ENCODE data around the gene NAPA.

Gene NAPA

DNA sequence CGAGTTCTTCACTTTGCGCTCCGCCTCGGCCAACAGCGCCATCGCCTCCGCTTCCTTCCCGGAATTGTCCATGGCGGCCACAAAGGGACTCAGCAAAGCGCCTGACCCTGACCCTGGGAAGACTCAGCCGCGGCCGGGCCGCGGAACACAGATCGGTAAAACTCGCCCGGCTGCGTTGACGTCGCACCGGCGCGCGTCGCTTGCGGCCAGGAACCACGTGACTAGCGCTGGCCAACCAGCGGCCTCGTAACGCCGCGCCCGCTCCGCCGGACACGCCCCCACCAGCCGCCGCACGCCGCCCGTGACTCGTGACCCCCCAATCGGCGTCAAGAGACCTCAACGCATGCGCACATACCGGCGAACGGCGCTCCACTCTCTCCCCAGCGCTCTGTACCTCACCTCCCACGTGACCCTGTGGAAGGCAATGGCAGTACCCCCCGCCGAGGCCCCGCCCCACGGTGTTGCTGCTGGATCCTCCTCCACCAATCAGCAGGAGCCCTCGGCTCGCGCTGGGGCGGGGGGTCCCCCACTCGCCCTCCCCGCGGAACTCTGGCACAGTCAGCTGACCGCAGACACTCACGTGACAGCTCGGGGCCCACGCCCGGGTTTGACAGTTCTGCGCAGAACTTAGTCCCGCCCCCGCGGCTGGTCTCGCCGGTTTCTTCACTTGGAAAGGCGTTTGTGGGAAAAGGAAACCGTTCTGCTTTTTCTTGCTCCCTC is at the start of gene NAPA:
Gene NAPA, minus strand, starts transcription at position 195 of the 720 bp plus-strand sequence. Its CDS starts 123 bp downstream, at position 72.
- peak; percentile 100 for DNase-seq

DNA sequence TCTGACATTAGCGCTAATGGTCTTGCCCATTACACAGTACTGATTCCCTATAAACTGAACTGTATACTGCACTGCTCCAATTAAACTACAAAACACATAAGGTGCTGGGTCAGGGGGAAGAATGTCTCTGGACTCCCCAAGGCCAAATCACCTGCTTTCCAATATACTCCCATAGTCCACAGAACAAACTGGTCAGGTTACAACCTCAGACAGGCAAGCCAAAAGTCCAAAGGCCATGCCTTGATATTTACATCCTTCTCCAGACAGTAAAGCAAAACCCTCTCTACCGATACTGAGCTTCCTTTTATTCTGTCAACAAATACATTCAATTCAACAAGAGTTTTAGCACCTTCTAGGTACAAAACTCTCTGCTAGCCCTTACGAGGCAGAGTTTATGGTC is 49.2 kb upstream of the NAPA start:
- DNase-seq = no peak

DNA sequence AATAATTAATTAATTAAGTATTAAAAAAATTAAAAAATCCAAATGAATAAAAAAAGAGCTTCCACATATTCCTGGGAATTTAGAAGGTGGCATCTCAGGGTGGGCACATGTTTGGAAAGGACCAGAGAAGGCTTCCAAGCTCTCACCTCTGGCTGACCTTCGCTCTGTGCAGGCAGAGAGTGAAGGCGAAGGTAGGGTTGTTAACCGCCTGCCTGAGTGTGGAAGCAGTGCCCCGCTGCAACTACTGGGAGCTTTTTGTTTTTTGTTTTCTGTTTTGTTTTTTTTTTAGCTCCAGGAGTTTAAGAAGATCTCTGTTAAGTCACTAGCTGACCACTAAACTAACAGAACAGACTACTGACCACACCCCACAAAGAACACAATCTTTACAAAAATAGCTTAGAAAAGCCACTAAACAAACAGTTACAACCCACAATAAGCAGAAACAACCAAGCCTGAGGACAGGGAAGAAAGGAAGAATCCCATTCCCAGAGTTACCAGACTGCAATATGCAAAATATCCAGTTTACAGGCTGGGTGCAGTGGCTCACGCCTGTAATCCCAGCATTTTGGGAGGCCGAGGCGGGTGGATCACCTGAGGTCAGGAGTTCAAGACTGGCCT is 46.7 kb upstream of the NAPA start:
- no peak for DNase-seq

DNA sequence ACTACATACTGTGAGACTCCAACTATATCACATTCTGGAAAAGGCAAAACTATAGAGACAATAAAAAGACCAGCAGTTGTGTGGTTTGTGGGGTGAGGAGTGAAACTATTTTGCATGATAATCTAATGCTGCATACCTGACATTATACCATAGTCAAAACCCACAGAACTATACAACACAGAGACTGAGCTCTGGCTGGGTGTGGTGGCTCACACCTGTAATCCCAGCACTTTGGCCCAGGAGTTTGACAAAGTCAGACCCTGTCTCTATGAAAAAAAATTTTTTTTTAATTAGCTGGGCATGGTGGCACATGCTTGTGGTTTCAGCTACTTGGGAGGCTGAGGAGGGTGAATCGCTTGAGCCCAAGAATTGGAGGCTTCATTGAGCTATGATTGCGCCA is 46.1 kb upstream of the NAPA start:
- DNase-seq = no peak

DNA sequence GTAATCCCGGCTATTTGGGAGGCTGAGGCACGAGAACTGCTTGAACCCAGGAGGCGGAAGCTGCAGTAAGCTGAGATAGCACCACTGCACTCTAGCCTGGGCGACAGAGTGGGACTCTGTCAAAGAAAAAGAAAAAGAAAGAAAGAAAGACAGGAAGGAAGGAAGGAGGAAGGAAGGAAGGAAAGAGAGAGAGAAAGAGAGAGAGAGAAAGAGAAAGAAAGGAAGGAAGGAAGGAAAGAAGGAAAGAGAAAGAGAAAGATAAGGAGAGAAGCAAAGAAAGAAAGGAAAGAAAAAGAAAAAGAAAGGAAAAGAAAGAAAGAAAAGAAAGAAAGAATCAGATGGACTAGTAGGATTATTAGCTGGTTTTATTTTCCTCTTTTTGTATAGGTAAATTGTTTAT is 35.3 kb upstream of the NAPA start:
- no peak for DNase-seq

DNA sequence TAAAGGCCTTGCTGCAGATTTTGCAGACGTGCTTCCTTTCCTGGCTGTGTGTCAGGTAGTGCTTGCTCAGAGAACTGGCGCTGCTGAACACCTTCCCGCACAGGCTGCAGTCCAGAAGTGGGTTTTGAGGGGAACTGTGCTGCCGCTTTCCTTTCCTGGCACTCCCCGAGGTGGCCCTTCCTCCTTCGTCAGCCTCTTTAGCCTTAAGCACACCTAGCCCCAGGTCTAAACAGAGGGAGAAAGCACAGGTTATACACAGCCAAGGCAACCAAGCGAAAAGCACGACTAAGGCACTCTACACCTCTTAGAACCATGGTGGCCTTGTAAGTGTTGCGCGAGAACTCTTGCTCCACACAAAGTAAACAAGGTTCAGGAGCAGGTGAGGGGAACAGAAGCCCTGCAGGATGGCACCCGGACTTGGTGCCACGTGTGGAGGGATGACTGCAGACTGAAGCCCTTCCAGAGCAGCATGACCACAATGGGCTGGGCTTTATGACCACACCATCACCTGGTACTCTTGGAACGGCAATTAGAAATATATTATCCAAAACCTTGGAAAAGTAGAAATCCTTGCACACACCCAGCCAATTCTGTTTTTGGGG is 34.5 kb upstream of the NAPA start:
- DNase-seq = no peak

DNA sequence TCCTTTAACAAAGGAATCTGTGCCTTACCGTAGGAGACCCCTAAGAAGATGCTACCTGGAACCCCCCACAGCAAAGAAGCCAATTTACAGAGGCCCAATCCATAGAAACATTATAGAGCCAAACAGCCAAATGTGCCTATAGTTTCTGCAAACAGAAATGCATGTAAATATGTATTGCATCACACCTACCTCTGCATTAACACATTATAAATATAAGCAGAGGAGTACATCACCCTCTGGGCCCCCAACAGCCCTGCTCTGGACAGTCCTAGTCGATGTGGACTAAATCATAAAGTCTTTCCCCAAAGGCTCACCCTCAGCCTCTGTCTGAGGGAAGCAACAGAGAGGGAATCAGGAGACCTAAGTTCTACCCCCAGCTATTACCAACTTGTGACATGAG is 32.3 kb upstream of the NAPA start:
- DNase-seq = no peak

DNA sequence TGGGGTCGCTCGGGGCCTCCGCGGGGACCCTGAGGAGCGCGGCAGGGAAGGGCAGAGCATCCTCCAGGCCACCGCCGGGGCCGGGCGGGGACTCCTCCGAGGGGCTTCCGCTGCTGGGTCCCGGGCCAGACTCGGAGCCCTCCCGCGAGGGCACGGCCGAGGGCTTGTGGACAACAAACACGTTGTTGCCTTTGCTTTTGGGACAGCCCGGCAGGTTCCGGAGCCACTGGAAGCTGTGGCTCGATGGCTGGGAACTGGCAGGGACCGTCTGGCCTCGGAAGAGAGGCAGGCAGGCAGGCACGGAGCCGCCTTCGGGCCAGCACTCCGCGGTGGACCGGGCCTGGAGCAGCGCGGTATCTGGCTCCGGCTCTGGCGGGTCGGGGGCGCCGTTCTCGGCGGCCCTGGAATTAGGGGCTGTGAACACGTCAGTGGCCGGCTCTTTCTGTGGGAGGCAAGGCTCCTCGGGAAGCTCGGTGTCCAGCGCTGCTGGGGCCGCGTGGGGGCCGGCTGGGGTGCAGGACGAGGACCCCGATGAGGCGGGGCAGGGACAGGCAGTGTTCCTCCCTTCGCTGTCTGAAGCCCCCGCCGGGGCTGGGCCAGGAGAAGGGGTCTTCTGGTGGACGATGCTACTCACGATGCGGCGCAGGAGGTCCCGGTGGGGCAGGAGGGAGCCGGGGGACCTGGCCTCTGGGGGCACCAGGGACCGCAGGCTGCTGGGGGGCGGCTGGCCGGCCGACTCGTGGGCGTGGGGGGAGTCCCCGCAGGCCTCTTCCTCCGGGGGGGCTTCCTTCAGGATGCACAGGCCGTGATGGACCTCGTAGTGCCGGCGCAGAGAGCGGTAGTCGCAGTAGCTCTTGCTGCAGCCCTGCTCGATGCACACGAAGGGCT is 30.4 kb upstream of the NAPA start:
- no peak for DNase-seq

DNA sequence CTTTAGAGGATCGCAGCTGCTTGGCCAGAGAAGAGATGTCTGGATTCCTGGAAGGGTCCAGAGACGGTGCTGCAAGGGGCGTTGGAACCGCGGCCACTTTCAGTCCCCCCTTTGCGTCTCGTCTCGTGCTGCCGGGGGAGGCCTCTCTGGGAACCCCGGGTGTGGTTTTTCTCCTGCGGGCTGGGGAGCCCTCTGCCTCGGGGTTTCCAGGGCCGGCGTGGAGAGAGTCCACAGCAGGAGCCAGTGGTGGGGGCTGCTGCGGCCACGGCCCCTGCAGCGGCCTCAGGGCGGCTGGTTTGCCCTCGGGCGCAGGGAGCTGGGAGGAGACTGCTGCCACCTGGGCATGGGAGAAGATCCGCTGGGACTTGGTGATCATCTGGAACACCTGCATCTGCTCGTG is 29.6 kb upstream of the NAPA start:
- DNase-seq = no peak

DNA sequence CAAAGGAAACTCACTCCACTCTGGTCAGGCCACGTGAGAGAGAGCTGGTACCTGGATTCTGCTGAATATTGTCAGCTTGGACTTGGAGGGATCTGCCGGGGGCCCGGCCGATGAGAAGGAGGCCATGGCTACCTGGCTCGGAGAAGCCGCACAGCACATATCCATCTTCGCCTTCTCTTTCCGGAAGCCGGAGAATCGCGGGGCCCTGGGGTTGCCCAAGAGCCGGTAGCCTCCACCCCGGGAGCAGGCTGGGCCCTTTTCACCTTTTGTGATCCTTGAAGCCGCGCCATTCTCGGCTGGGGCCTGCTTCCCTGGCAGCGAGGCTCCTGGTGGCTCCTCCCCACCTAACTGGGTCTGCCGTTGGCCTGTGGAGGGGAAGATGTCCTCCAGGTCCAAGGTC is 29.2 kb upstream of the NAPA start:
- DNase-seq = no peak

DNA sequence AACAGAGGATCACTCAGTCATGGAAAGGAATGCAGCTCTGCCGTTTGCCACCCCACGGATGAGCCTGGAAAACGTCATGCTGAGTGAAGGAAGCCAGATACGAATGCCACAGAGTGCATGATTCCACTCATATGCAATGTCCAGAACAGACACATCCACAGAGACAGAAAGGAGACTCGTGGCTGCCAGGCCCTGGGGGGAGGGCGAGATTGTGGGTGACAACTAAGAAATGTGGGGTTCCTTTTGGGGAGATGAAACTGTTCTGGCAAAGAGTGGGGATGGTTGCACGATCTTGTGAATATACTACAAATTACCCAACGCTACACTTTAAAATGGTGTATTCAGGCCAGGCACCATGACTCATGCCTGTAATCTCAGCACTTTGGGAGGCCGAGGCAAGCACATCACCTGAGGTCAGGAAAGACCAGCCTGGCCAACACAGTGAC is 27.2 kb upstream of the NAPA start:
- no peak for DNase-seq

DNA sequence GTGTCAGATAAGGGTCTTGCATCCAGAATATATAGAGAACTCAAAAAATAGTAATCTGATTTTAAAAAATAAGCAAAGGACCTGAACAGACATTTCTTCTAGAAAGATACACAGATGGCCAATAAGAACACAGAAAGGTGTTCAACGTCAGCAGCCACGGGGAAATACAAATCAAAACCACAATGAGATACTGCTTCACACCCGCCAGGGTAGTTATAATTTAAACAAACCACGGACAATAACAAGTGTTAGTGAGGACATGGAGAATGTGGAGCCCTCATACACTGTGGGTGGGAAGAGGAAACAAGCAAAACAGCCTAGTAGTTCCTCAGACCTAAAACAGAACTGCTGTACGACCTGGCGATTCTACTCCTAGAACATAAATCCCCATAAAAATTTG is 26.7 kb upstream of the NAPA start:
- DNase-seq = no peak

DNA sequence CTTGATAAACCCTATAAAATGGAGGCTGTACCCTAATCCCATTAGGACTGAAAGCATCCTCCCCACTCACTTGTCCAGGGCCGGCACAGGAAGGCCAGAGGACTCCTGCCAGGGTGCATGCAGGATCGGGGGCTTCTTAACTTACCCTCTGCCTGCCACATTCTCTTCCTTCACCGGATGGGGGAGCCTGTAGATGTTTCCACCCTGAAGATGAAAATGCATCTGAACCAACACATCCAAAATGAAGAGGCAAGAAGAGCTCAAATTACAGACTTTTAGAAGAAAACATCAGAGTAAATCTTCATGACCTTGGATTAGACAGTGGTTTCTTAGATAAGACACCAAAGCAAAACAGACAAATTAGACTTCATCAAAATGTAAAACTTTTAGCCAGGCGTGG is 25.9 kb upstream of the NAPA start:
- DNase-seq = no peak

DNA sequence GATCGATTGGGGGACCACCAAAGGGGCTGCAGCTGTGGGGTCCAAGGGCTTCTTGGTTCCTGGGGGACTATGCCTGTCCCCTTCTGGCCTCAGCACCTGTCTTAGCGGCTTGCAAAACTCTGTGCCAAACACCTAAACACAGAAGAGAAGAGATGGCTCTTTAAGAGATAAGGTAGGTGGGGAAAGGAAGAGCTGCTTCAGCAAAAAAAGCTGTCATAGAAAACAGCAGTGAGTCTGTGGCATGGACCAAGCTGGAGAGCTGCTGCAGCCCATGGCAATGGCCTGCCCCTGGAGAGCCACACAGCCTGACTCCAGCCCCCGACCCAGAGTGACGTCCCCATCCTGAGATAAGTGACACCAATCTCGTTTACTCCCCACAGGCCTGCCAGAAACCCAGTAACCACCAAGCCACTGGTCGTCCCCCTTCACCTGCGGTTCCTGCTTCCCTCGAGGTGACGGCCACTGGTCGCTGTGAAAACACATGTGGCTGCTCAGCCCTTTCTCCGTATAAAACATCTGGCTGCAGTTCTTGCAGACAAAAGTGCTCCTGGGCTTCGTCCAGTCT is 25.0 kb upstream of the NAPA start:
- DNase-seq = no peak

DNA sequence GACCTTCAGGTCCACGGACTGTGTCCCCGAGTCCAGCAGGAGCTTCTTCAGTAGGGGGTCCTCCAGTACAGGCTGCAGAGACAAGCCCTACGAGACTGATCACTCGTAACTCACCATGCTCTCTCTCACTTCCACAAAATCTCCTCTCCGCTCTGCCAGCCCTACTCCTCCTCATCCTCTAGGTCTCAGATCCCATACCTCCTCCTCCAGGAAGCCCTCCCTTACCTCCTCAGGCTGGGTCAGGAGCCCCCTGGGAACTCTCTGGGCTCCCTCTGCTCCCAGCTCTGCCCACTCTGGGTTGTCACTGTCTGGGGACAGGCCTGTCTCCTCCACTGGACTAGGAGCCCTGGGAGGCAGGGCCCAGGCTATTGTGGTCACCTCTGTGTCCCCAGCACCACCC is 23.9 kb upstream of the NAPA start:
- no peak for DNase-seq

DNA sequence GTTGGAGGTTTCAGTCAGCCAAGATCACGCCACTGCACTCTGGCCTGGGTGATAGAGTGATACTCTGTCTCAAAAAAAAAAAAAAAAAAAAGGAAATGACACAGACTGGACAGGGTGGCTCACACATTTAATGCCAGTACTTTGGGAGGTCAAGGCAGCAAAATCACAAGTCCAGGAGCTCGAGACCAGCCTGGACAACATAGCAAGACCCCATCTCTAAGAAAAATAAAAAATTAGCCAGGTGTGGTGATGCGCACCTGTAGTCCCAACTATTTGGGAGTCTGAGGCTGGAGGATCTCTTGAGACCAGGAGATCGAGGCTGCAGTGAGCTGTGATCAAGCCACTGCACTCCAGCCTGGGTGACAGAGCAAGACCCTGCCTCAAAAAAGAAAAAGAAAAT is 22.6 kb upstream of the NAPA start:
- no peak for DNase-seq

DNA sequence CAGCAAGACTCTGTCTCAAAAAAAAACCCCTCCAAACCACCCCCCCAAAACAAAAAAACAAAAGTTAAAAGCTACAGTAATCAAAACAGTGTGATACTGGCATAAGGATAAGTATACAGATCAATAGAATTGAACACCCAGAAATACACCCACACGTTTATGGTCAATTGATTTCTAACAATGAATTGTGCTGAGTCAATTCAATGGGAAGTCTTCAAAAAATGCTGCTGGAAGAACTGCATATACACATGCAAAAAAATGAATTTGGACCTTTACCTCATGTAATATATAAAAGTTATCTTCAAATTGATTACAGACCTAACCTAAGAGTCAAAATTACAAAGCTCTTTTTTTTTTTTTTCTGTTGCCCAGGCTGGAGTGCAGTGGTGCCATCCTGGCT is 19.8 kb upstream of the NAPA start:
- DNase-seq = no peak

DNA sequence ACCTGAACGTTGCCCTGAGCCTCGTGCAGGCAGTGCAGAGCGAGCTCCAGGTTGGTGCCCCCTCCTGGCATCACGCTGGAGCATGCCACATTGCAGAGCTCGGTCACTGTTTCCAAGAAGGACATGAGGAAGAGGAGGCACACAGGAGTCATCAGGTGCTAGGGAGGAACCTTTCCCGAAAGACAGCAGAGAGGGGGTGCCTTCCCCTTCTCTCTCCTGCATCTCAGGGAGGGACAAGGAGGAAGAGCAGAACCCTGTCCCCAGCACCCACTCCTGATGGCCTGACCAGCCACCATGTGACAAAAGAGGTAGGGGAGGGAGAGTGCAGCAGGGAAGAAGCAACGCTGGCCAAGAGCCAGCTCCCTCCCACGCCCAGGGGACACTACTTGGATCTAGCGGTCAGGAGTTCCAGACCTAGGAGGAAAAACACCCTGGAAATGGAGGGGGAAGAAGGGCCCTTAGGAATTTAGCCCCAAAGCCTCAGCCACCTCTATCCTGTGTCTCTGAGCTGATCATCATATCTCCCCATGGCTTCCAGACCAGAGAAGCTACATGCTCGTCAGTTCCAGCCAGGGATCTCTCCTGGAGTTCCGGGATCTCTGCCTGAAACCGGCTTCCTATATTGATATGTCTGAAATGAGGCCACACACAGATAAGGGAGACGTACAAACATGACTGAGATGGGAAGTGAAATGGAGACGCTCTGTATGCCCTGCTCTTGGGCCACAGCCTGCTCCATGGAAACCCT is 17.0 kb upstream of the NAPA start:
- no peak for DNase-seq

DNA sequence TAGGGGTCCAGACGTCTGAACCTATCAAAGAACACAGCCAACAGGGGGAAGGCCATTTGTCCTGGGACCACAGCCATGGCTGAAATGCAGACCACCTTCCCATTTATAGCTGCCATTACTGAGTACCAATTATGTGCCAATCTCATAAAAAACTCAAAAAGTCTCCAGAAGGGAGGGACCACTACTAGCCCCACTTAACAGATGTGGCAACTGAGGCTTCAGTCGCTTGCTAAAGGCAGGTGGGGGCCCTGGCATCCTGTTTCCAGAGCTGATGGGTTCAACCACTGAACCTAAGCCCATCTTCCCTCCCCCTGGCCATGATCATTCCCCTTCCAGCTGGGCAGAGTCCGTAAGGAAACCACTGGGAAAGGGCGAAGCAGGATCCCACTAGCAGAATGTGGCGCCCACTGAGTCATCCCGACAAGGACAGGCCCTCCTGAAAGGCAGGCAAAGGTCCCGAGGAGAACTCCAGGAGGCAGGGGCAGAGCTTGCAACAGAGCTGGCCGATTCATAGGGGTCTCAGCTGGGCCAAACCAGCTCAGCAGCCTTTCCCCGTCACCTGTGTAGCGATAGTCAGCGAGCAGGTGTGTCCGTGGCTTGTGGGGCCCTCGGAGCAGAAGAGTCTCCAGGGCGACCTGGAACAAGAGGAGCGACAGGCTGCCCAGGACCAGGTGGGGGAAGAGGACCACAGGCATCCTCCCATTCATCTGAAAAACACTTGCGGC is 14.3 kb upstream of the NAPA start:
- no peak for DNase-seq

DNA sequence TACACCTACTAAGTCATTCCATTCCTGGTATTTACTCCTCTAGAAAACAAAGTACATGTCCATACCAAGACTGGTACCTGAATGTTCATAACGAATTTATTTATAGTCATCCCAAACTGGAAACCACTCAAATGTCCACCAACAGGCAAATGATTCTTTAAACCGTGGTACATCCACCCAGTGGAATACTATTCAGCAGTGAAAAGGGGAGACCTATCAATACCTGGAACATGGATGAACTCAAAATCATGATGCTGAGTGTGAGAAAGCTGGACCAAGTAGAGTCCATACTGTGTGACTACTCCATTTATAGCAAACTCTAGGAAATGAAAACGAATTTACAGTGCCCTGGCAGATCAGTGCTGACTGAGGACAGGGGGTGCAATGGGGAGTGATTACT is 11.9 kb upstream of the NAPA start:
- DNase-seq = no peak

DNA sequence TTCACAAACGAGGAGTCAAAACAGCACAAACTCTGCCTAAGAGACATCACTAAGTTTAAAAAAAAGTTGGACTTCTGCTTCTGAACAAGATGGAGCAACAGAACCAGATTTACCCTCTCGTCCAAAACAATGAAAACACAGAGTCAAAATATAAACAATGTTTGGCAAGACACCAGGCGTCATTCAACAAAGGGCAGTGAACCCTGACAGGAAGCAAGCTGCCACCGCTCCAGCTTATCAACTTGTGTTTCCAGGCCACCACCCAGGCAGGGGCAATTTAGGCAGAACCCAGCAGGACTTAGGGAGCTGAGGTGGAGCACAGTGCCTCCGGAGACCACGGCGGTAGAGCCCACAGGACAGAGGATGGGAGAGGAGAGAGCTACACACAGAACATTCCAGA is 8.6 kb upstream of the NAPA start:
- DNase-seq = no peak

All from NK-92 treated with Interleukin-12 subunit alpha and Interleukin-12 subunit beta, amount 100 ng/mL, for 24 hours (cell line).